Stimulated activated CD4-positive, alpha-beta T cell treated with anti-CD3 and anti-CD28 coated beads, Interleukin-12 subunit alpha, Interleukin-12 subunit beta, amount 100 ng/mL, for 4 hours (primary cell): ENCODE data around the gene TBC1D22B.

Experiments used
- DNase-seq: peaks from one replicate; pipeline ENCODE4 v3.0.0-alpha.2; 2020

The TBC1D22B gene

DNA sequence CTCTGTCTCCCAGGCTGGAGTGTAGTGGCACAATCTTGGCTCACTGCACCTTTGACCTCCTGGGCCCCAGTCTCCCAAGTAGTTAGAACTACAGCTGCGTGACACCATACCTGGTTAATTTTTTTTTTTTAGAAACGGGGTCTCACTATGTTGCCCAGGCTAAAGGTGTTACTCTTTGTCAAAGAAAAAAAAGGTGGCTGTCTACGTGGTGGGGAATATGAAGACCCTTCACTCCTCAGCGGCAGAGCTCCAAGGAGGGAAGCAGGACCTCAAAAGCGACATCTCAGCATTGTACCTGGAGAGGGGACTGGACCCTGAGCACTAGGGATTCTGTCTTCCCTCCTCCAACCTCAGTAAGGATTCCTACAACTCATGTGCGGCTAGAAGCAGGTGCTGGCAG, 16.4 kb upstream of the TBC1D22B start:
- no peak for DNase-seq

DNA sequence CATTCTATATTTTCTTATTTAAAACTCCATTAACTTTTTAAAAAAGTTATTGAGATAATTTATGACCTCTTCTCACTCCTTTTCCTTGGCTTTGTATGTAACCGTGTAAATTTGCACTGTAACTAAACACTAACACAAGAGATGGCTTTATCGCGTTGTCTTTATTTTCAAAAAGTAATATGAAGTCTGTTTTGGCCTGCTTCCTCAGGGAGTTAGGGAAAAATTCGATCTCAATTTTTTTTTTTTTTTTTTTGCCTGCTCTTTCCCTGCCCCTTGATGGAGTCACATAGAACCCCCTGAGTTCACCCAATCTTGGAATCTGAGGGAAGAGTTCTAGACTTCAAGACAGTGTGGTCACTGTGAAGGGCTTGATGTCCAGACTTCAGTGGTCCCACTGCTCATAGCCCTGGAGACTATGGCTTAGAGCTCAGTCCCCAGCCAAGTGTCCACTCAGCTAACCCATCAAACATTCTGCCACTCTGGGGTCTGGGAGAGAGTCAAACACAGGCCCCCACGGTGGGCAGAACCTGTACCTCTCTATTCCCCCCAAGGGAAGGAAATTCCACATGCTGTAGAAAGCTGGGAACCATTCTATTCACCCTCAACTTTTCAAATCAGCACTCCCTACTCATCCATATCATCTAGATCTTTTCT, 15.7 kb upstream of the TBC1D22B start:
- DNase-seq, result no peak

DNA sequence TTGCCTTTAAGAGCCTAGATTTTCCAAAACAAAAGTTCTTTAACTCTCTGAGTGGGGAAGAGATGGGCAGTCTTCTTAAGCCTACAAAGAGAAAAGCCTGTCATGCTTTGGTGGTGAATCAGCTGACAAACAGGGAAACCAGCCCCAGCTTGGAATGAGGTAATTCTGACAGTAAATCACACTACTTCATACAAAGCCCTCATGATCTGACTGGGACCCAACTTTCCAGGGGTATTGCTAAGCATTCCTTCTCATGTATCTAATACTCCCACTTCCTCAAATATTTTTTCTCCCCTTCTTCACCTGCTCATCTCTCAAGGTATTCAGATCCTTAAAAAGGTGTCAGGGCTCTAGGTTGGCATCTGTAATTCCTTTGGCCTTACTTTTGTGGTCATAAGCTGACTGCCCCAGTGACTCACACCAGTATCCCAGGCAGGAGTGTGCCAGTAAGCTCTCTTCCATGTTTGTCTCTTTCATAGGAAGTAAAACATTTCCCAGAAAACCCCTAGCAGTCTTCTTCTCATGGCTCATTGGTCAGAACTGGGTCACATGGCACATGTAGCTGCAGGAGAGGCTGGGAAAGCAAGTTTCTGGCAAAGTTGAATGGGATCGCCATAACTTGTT, 15.0 kb upstream of the TBC1D22B start:
- DNase-seq, result no peak

DNA sequence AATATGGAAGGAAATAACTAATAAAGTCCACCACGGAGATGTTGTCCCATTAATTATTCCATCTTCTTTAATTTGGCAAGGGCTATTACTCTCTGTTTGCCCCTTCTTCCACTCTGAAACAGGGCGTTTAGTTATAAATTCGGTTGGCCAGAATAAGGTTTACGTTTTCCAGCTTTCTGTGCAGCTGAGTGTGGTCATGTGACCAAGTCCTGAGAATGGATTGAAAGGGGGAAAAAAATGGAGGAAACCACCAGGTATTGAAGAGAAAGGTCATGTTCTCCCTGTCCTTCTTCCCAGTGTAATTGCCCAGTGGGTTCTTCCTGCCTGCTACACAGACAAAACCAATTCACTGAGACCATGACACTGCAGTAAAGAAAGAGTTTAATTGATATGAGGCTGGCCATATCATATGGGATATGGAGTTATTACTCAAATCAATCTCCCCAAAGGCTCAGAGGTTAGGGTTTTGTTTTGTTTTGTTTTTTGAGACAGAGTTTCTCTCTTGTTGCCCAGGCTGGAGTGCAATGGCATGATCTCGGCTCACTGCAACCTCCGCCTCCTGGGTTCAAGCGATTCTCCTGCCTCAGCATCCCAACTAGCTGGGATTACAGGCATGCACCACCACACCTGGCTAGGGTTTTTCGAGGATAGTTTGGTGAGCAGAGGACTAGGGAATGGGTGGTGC, 14.3 kb upstream of the TBC1D22B start:
- DNase-seq, result no peak

DNA sequence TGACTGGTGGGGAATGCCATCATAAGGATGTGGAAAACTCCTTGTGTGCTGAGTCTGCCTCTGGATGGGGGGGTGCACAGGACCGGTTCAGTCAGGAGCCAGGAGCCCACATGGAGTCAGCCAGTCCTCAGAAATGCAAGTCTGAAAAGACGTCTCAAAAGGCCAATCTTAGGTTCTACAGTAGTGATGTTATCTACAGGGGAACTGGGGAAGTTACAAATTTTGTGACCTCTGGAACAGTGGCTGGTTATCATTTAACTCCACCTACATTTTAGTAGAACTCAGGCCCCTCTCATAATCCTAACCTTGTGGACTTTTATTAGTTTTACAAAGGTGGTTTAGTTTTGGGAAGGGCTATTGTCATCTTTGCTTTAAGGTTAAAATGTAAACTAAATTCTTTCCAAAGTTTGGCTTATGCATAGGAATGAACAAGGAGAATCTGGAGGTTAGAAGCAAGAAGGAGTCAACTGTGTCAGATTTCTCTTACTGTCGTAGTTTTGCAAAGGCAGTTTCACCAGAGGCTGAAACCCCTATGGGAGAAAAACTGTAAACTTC, 13.7 kb upstream of the TBC1D22B start:
- no peak for DNase-seq

DNA sequence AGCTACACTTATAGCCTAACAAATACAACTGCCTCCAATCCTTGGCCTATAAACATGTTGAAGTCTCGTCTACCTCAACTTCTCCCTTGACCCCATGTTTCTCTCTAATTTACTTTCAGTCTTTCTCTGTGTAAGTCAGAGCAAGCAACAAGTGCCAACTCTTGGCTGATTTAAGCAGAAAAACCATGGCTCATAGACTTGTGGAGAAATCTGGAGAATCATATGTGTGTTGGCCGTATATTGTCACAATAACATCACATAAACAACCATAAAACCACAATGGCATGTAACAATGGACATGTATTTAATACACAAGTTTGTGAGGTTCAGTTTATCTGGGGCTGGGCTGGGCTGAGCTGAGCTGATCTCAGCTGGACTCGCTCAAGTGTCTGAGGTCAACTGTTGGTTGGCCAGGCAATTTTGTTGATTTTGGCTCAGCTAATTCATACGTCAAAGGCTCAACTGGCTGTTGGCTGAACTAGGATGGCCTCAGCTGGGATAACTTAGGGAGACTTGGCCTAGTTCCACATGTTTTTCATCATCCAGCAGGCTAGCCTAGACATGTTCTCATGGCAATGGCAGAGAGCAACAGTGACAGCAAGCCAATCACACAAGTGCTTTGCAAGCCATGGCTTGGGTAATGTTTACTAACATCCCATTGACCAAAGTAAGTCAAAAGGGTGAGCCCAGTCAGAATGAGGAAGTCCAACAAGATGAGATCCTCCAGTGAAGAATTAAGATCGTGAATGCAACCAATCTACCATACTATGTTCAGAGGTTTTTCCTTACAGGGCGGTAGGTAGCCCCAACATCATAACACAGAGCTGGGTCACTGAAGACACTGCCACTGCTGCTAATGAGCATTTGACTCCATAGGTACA, 12.9 kb upstream of the TBC1D22B start:
- no peak for DNase-seq

DNA sequence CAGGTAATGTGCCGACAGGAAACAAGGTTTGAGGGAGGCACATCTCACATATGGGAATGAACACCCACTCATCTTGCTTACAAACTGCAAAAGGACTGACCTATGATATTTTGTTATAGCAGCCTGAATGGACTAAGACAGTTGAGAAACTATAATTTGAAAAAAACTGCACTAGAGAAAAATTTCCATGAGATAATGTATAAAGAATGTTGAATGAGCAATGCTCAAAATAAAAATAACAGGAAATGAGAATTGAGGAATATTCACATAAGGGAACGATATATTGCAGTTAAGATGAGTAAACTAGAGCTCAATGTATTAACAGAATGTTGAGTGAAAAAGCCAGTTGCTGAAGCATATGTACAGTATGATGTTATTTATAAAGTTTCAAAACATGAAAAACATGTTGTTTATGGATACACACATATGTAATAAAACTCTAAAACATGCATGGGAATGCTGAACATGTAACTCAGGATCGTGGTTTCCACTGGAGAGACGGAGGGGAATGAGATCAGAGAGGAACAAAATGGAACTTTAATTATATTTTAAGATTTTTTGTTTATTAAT, 6.3 kb upstream of the TBC1D22B start:
- DNase-seq, result no peak

DNA sequence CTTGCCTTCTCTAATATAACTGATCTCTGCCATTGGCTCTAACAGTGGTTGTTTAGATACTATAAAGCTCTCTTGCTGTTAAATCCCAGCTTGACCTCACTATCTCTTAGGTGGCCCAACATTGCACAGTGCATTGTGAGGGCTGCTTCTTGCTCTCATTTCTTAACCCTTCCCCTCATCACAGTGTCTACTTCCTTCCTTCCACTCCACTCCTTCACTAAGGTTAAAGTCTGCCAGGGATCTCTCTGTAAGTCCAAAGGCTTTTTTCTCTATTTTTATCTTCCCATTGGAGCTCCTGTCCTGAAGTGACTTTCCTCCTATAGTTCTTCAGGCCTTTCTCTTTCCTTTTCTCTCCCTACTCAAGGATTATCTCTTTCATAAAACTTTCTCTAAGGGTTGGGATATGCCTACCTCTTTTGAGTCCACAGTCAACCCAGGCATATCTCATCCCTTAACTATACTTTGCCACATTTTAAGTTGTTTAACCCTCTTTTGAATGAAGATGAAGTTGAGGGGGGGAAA, 4.0 kb upstream of the TBC1D22B start:
- no peak for DNase-seq

DNA sequence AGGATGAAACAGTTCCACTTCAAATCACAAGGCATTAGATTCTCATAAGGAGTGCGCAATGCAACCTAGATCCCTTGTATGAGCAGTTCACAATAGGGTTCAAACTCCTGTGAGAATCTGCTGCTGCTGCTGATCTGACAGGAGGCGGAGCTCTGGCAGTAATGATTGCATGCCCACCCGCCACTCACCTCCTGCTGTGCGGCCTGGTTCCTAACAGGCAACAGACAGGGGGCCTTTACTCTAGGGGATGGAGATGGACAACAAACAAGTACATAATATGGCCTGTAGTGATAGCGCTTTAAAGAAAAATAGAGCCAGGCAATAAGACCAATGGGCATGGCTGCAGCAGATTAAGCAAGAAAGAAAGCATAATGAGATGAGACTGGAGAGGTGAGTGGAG, 2.7 kb upstream of the TBC1D22B start:
- DNase-seq, result no peak

DNA sequence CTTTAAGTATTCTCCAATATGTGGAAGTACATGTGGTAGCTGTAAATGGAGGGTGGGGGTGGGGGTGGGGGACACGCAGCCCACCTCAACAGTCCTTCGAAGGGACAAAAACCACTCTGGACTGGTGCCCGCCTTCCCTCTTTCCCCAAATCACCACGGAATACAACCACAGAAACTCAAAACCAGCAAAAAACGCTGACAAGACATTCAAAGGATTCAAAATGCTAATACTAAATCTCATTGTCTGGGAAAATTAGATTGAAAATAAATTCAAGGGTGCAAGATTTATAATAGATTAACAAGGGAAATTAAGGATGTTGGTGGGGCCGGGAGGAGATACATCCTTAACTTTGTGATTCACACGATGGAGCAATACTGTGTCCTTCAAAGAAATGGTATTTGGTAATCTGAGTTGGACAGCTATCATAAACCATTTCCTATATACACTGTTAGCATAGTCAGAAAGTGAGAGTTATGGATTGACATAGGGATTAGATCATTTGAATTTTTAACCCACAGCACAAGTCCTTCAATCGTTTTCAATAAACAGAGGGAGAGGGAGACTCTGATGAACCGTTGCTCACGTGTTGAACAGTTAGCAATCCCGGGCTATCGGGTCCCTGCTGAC, 766 bp upstream of the TBC1D22B start:
- DNase-seq, result no peak

DNA sequence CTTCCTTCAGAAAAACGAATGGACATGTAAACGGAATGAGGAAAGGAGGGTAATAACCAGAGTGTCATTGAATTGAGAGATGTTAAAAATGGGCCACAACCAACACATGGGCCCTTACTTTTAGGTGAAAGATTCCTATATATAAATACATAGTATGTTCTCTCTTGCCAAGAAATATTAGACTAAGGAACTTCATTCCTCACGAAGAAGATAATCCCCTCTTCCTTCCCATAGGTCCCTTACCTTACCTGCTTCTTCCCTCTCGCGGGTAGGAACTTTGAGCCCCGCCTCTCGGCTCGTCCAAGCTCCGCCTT, 295 bp upstream of the TBC1D22B start:
- no peak for DNase-seq

DNA sequence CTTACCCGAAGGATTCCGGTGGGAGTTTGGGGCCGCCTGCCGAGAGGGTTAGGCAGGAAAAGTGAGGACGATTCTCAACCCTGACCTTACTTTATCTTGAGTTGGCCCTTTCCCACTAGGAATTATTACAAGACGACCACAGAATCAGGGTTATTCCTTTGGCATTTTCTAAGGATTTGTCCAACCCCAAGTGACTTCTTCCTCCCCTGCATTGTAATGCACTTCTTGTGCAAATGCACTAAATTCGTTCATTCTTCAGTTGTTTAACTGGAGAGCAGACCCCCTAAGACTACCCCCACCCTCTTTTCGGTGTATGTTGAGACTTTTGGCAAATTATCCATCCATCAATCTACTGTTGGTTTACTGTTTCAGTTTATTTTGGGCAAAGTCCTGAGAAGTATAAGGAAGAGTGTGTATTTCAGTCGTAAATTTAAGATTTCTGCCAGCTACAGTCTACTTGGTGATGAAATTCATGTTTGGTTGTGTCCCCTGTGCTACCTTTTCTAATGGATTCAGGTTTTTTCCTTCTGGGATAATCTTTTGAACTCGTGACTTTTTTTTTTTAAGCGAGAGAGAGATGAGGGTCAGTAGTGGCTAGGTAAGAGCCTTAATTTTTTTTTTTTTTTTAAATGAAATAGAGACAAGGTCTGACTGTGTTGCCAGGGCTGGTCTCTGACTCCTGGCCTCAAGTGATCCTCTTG, 983 bp downstream of the TBC1D22B start:
- DNase-seq, result no peak

DNA sequence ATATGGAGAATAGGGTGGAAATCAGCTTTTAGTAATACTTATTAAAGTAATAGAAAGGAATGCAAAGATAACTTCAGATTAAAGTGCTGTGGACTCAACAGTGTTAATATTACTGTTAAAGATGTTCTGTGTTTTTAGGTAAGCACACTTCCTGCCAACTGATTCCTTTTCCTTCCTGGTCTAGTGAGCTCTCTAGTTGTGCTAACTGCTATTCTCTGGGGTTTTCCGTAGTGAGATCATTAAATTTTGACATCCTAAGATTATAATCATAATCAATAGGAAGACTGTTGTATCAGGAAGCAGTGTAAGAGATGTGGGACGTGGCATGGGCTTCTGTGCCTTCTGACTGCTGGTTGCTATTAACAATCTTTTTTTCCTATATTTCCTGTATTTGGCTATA, 1.6 kb downstream of the TBC1D22B start:
- no peak for DNase-seq

DNA sequence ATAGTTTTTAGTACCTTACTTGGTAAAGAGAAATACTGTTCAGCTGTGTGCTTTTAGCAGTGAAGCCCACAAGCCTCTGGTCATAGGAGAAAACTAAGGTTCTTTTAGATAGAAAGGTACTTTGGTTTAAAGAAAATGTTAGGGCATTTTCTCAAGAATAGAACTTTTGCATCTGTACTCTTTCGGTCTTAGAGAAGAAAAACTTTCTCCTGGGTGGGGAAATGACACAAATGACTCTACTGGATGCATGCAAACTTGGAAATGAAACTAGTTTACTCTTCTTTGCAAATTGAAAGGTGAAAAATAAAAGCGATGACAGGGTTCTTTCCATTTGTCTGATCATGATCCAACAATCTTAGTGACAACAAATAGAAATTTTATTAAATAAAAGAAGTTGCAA, 2.5 kb downstream of the TBC1D22B start:
- DNase-seq, result no peak

DNA sequence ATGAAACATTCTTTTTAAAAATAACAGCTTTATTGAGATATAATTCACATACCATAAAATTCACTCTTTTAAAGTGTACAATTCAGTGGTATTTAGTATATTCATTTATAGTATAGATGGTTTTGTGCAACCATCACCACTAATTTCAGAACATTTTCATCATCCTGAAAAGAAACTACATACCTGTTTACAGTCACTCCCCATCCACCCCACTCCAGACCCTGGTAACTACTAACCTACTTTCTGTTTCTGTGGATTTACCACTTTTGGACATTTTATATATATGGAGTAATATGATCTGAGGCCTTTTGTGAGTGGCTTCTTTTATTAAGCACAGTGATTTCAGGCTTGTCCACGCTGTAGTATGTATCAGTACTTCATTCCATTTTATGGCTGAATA, 2.9 kb downstream of the TBC1D22B start:
- DNase-seq, result no peak

DNA sequence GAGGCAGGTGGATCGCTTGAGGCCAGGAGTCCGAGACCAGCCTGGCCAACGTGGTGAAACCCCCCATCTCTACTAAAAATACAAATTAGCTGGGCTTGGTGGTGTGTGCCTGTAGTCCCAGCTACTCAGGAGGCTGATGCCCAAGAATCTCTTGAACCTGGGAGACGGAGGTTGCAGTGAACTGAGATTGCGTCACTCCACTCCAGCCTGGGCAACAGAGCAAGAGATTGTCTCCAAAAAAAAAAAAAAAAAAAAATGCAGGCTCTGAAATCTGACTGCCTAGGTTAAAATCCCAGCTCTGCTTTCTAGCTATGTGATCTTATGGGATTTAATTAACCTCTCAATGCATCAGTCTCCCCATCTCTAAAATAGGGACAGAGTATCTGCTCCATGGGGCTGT, 3.6 kb downstream of the TBC1D22B start:
- DNase-seq, result no peak

DNA sequence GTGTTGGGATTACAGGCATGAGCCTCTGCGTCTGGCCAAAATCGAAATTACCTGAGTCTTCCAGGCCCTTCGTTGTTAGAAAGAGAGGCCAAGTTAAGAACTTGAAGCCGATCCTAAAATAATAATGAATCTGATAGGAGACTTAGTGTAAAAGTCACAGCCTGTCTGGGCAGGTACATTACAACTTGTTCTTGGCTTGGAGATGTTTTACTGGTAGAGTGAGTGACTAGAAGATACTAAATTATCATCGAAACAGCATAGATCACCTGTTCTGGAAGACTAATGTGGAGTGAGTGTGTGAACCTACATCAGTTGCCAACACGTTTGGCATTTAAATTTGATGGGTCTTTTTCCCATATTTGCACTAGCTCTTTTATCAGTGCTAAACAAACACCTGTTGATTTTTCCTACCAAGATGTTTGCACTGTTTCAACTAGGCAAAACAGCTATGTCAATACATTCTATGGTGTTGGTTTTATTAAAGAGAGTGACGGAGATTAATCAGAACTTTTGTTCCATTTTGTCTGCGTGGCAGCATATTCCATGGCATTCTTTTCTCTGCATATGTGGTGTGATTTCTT, 5.0 kb downstream of the TBC1D22B start:
- DNase-seq, result no peak

DNA sequence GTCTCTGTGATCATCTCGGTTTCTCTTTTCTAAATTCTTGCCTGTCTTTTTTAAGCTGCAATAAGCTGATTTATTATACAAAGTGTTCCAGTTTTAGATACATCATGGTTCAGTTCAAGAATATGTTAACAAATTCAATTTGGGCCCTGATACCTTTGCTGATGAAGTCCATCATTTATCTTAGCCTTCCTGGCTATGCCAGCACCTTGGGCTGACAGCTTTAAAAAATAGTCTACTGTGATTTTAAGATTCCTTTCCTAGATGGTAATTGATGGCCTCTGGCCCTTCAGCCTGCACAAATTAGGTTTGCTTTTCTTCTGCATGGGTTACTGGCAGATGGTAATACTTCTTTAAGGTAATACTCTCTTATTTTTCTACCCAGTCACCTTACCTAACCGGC, 7.4 kb downstream of the TBC1D22B start:
- DNase-seq, result no peak

DNA sequence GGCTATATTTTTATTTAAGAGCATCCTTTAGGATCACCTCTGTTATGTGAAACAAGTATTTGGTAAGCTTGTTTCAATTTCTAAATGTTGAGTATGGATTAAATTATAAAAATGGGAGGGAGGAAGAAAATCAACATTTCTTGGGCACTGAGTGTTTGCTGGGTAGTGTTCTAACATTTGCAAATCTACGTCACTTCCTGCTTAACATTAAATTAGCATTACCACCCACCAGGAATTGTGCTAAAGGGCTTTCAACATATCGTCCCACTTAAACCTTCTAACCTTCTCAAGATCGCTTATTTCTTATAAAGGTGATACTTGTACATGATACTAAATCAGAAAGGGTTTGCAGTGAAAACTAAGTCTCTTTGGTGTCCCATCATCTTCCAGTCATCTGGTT, 8.3 kb downstream of the TBC1D22B start:
- DNase-seq, result no peak

DNA sequence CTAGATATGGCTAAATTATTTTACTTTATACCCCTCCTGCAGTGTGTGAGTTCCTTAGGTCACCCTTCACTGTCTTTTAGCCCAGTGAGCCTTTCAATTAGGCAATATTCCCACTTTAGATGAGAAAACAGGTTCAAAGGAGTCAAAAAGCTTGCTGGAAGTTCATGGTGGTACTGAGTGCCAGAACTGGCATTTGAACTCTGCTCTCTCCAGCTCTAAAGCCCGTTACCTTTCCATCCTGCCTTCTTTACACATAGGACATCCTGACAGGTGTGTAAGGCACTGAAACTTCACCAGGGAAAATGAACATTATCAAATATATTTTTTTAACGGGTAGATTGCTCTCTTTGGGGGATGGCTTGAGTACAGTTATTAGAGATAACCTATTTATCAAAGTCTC, 11.5 kb downstream of the TBC1D22B start:
- DNase-seq, result no peak

DNA sequence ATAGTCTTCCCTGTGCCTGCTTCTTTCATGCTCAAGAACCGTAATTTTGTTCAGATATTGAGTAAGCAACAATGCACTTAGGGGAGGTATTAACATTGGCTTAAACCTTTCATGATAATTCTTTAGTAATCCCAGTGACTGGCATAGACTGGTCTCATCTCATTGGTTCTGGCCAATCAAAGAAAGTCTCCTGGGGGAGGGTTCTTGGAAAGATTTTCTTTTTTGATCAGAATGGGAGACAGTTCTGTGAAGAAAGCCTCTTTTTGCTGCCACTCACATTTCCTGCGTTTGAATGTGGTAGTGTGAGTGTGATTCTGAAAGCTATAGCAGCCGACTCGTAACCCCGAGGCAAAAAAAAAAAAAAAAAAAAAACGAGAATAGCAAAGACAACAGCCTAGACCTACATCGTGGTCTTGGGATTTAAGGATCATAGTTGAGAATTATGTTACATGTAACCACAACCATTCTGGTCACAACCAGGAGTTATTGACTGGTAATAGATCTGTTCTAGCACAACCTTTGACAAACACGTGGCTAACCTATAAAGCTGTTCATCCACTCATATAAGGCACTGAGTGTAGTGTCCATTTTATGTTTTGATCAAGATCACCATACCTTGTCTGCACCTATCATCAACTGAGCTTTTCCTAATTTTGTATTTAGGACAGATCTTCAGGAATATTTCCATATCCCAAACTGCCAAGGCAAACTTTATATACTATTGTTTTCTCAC, 15.4 kb downstream of the TBC1D22B start:
- DNase-seq, result no peak
